T-cell (primary cell): ENCODE measurements around the gene CXCL10. TPM values are rescaled to one million over a fixed set of nuclear protein-coding genes. Genes with fewer than 3 reads are reported as not detected.

ENCODE experiments used
- ATAC-seq, 4 experiments: fragments of 200-7000 bp in 3 of 4; fragments of 150-1000 bp in 1 of 4; cut with Tn5 transposase; replicated peaks in 1 of 4; 1 replicate in 3 of 4; 2 replicates in 1 of 4; pipeline ENCODE4 v1.10.0; 2021; ENCODE audit warnings: moderate library complexity in 3 of 4, mild to moderate bottlenecking in 2 of 4, moderate number of reproducible peaks in 1 of 4
- CTCF ChIA-PET, 2 donors: fragments of 300-600 bp; sonication (Branson Sonifier 250); formaldehyde crosslinking; loops; one replicate each; lab custom pipeline; 2022; ENCODE audit warnings: antibody characterized with exemption in 2 of 2; lab: Charles Lee
- POLR2A ChIA-PET, 2 donors: fragments of 300-600 bp; sonication (Branson Sonifier 250); formaldehyde crosslinking; loops; one replicate each; lab custom pipeline; 2022; ENCODE audit warnings: antibody characterized with exemption in 2 of 2; lab: Charles Lee
- DNase-seq, 35 experiments: peaks; one replicate each; pipeline versions ENCODE4 v3.0.0 to v3.0.0-alpha.2; 2013 to 2023
- H3K27ac ChIP-seq: one replicate; pipeline ENCODE4 v1.5.1; 2013; ENCODE audit warnings: low read length
- H3K27me3 ChIP-seq, 2 experiments: replicated peaks in 1 of 2; 1 replicate in 1 of 2; 2 replicates in 1 of 2; pipeline versions ENCODE4 v1.6.1 to v1.7.0; 2013; ENCODE audit warnings: low read length in 1 of 2, mixed read lengths in 1 of 2; ENCODE audit not compliant: control insufficient read depth in 2 of 2, insufficient read depth in 2 of 2; ENCODE audit errors: extremely low read depth in 1 of 2
- H3K36me3 ChIP-seq, 2 donors: 1 replicate in 1 of 2; 2 replicates in 1 of 2; pipeline versions ENCODE4 v1.6.1 to v1.7.0; 2013; ENCODE audit warnings: low read length in 1 of 2; ENCODE audit not compliant: control insufficient read depth in 2 of 2, insufficient read depth in 1 of 2; ENCODE audit errors: extremely low read depth in 1 of 2
- H3K4me1 ChIP-seq, 2 experiments: 1 replicate in 1 of 2; 2 replicates in 1 of 2; pipeline versions ENCODE4 v1.6.1 to v1.7.0; 2013; ENCODE audit warnings: low read length in 2 of 2, mixed read lengths in 1 of 2; ENCODE audit not compliant: insufficient read depth in 2 of 2, control insufficient read depth in 1 of 2; ENCODE audit errors: extremely low read depth in 1 of 2
- H3K4me3 ChIP-seq, 2 donors: 1 replicate in 1 of 2; 2 replicates in 1 of 2; pipeline versions ENCODE4 v1.5.1 to v1.7.0; 2013; ENCODE audit warnings: mild to moderate bottlenecking in 2 of 2, low read length in 1 of 2, moderate library complexity in 1 of 2; ENCODE audit not compliant: control insufficient read depth in 1 of 2; ENCODE audit errors: extremely low read depth in 1 of 2
- H3K9me3 ChIP-seq: 2 replicates; pipeline ENCODE4 v1.7.0; 2013
- H3K27ac Mint-ChIP-seq, 2 donors: one replicate each; pipeline ENCODE4 v1.8.0; 2020 to 2021; ENCODE audit warnings: mild to moderate bottlenecking in 2 of 2, mixed read lengths in 2 of 2
- H3K27me3 Mint-ChIP-seq, 2 donors: one replicate each; pipeline ENCODE4 v1.8.0; 2021 to 2022; ENCODE audit warnings: mixed read lengths in 2 of 2
- H3K36me3 Mint-ChIP-seq: one replicate; pipeline ENCODE4 v1.8.0; 2021; ENCODE audit warnings: mixed read lengths
- H3K4me1 Mint-ChIP-seq, 3 donors: one replicate each; pipeline ENCODE4 v1.8.0; 2020 to 2022; ENCODE audit warnings: mixed read lengths in 3 of 3, mild to moderate bottlenecking in 1 of 3
- H3K4me3 Mint-ChIP-seq, 3 donors: one replicate each; pipeline ENCODE4 v1.8.0; 2020 to 2022; ENCODE audit warnings: mild to moderate bottlenecking in 3 of 3, mixed read lengths in 3 of 3, moderate library complexity in 3 of 3
- H3K9me3 Mint-ChIP-seq, 3 donors: one replicate each; pipeline ENCODE4 v1.8.0; 2020 to 2022; ENCODE audit warnings: mixed read lengths in 3 of 3
- WGBS: methylation state at CpG from one replicate; pipeline ENCODE4 v1.1.5; 2013; ENCODE audit warnings: missing lambda C conversion rate; ENCODE audit not compliant: insufficient coverage; 5-methylcytosine and 5-hydroxymethylcytosine counted together
- total RNA-seq, 35 experiments: library from RNA in 6 of 35; stranded (reverse) in 6 of 35; fragments of 120-200 nt in 1 of 35; gene quantifications; one replicate each; pipeline versions ENCODE4 v1.2.1 to v1.2.4 and lab custom pipeline; 2013 to 2026

Gene CXCL10
- total RNA-seq, 5 donors from 2014 or later (not counting 1 experiment from before 2014, with no cell fraction given), result not detected

- DNase-seq (no peak), ATAC-seq (no peak)
- Mint-ChIP-seq H3K27me3 (peaks cover under 1 to 8% of the 10 kb centered on the region in 2 donors), H3K27ac (no peak overlapping the region), H3K4me1 (peaks cover 0 to 5% (median 0%) of the 10 kb centered on the region in 3 donors), H3K36me3 (no peaks in the 10 kb centered on the region), H3K4me3 (no peak overlapping the region), H3K9me3 (no peaks in the 10 kb centered on the region)
- H3K36me3 ChIP-seq, result no peaks in the 10 kb centered on the region
- no peaks in the 10 kb centered on the region for H3K4me1 ChIP-seq
- no peak overlapping the region for H3K27ac ChIP-seq
- ChIA-PET POLR2A (no interaction called here), CTCF (interaction anchor here in 1 of 2 donors (1.2 kb wide), 1 partner anchor 65 kb away, joined by 3 read pairs; no protein-coding TSS in a partner anchor)
- no peaks in the 10 kb centered on the region for H3K27me3 ChIP-seq
- H3K9me3 ChIP-seq, result no peaks in the 10 kb centered on the region
- no peak overlapping the region for H3K4me3 ChIP-seq
These were observed 37.2 kb upstream of the CXCL10 start for GRCh38 chr4:76060506-76060905.

GRCh38 chr4:76059750-76060149 is 36.5 kb upstream of the CXCL10 start:
- H3K4me3 Mint-ChIP-seq, result no peak overlapping the region
- peaks cover 0 to 5% (median 0%) of the 10 kb centered on the region in 3 donors for H3K4me1 Mint-ChIP-seq

GRCh38 chr4:76058888-76059426 is 35.7 kb upstream of the CXCL10 start:
- no peaks in the 10 kb centered on the region for H3K9me3 ChIP-seq
- H3K4me3 ChIP-seq, result no peak overlapping the region
- no peak for DNase-seq
- Mint-ChIP-seq H3K27me3 (peaks cover 3 to 8% of the 10 kb centered on the region in 2 donors), H3K27ac (no peak overlapping the region), H3K9me3 (no peaks in the 10 kb centered on the region), H3K4me3 (no peak overlapping the region), H3K36me3 (no peaks in the 10 kb centered on the region), H3K4me1 (peaks cover 0 to 5% (median 0%) of the 10 kb centered on the region in 3 donors)
- no peaks in the 10 kb centered on the region for H3K27me3 ChIP-seq
- CTCF ChIA-PET, result interaction anchor here (0.5 to 1.2 kb wide), 7 partner anchors 11 to 155 kb away, joined by 3 to 6 read pairs (median 3); no protein-coding TSS in a partner anchor
- H3K27ac ChIP-seq, result no peak overlapping the region
- 61% methylated on average over 2 of the region's 3 CpGs for WGBS
- H3K36me3 ChIP-seq, result no peaks in the 10 kb centered on the region
- POLR2A ChIA-PET, result interaction anchor here (0.6 kb wide), 2 partner anchors 12 to 28 kb away, joined by 4 read pairs; no protein-coding TSS in a partner anchor
- H3K4me1 ChIP-seq, result no peaks in the 10 kb centered on the region
- ATAC-seq, result no peak

More at GRCh38 chr4:76059750-76060149, 36.5 kb upstream of the CXCL10 start:
- POLR2A ChIA-PET, result interaction anchor here in 1 of 2 donors (0.6 kb wide), 1 partner anchor 12 kb away, joined by 4 read pairs; no protein-coding TSS in a partner anchor
- no peak overlapping the region for H3K27ac Mint-ChIP-seq
- peaks cover 3 to 8% of the 10 kb centered on the region in 2 donors for H3K27me3 Mint-ChIP-seq
- Histone ChIP-seq H3K4me1 (no peaks in the 10 kb centered on the region), H3K36me3 (no peaks in the 10 kb centered on the region), H3K4me3 (no peak overlapping the region), H3K27ac (no peak overlapping the region), H3K9me3 (no peaks in the 10 kb centered on the region), H3K27me3 (no peaks in the 10 kb centered on the region)
- H3K36me3 Mint-ChIP-seq, result no peaks in the 10 kb centered on the region
- CTCF ChIA-PET, result no interaction called here
- H3K9me3 Mint-ChIP-seq, result no peaks in the 10 kb centered on the region
- no peak for DNase-seq
- no CpG with 5 or more reads among the region's 1 CpG for WGBS
- no peak for ATAC-seq

- ChIA-PET CTCF (interaction anchor here (1.0 to 1.2 kb wide), 4 partner anchors 12 to 62 kb away, joined by 3 to 6 read pairs (median 3); no protein-coding TSS in a partner anchor), POLR2A (no interaction called here)
- Histone ChIP-seq H3K9me3 (no peaks in the 10 kb centered on the region), H3K27me3 (no peaks in the 10 kb centered on the region), H3K4me1 (no peaks in the 10 kb centered on the region), H3K4me3 (no peak overlapping the region), H3K27ac (no peak overlapping the region), H3K36me3 (no peaks in the 10 kb centered on the region)
- Mint-ChIP-seq H3K4me3 (no peak overlapping the region), H3K36me3 (no peaks in the 10 kb centered on the region), H3K27me3 (peaks cover 7 to 12% of the 10 kb centered on the region in 2 donors), H3K9me3 (no peaks in the 10 kb centered on the region), H3K4me1 (peaks cover 0 to 5% (median 0%) of the 10 kb centered on the region in 3 donors), H3K27ac (no peak overlapping the region)
- no peak for DNase-seq
- no peak for ATAC-seq
These were observed 35.0 kb upstream of the CXCL10 start for GRCh38 chr4:76058302-76058701.

- Histone ChIP-seq H3K27ac (no peak overlapping the region), H3K4me1 (no peaks in the 10 kb centered on the region), H3K36me3 (no peaks in the 10 kb centered on the region), H3K4me3 (no peak overlapping the region), H3K27me3 (no peaks in the 10 kb centered on the region), H3K9me3 (no peaks in the 10 kb centered on the region)
- peaks cover 7% of the 10 kb centered on the region in 2 donors for H3K27me3 Mint-ChIP-seq
- H3K27ac Mint-ChIP-seq, result no peak overlapping the region
- ATAC-seq (no peak), DNase-seq (no peak)
- H3K4me3 Mint-ChIP-seq, result no peak overlapping the region
- no CpG with 5 or more reads among the region's 2 CpGs for WGBS
- ChIA-PET POLR2A (no interaction called here), CTCF (no interaction called here)
- no peaks in the 10 kb centered on the region for H3K9me3 Mint-ChIP-seq
- H3K36me3 Mint-ChIP-seq, result no peaks in the 10 kb centered on the region
- H3K4me1 Mint-ChIP-seq, result peaks cover 0 to 4% (median 0%) of the 10 kb centered on the region in 3 donors
These were observed 32.1 kb upstream of the CXCL10 start for GRCh38 chr4:76055421-76055820.

- no peaks in the 10 kb centered on the region for H3K9me3 Mint-ChIP-seq
- Histone ChIP-seq H3K4me3 (no peak overlapping the region), H3K4me1 (no peaks in the 10 kb centered on the region), H3K9me3 (no peaks in the 10 kb centered on the region), H3K36me3 (no peaks in the 10 kb centered on the region), H3K27ac (no peak overlapping the region), H3K27me3 (no peaks in the 10 kb centered on the region)
- no peak for DNase-seq
- H3K4me1 Mint-ChIP-seq, result peaks cover 0 to 2% (median 0%) of the 10 kb centered on the region in 3 donors
- no peak overlapping the region for H3K27ac Mint-ChIP-seq
- no peak overlapping the region for H3K4me3 Mint-ChIP-seq
- WGBS, result 40% methylated on average over 1 of the region's 2 CpGs
- no peaks in the 10 kb centered on the region for H3K36me3 Mint-ChIP-seq
- no peak for ATAC-seq
- peaks cover 7% of the 10 kb centered on the region in 2 donors for H3K27me3 Mint-ChIP-seq
- POLR2A ChIA-PET, result no interaction called here
- CTCF ChIA-PET, result interaction anchor here in 1 of 2 donors (0.5 kb wide), 1 partner anchor 22 kb away, joined by 6 read pairs; no protein-coding TSS in a partner anchor
These were observed 31.7 kb upstream of the CXCL10 start for GRCh38 chr4:76055016-76055415.
